Measurements from ENCODE around the gene MICAL2.

DNA sequence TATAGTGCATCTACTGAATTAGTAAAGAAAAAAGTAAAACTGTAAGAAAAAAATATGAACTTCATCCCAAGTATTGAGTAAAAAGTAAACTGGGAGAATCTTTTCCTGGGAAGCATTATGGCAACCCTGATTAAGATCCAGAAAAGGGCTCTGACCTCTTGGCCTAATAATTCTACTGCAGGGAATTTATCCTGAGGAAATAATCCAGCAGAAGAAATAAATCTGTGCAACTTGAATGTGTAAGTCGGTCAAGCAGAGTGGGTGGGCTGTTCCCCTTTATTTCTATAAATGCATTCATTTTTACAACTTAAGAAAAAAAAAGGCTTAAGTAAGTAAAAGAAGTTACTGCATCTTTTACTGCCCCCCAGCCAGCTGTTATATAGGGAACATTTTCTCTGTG lies 155.7 kb downstream of the MICAL2 start:
- TF ChIP-seq YY1 (IDR thresholded peaks at IDR 0.05; ENCODE audit: low read depth, low read length) (no peak), EZH2 (IDR thresholded peaks at IDR 0.05; ENCODE audit: low read depth, low read length, severe bottlenecking) (no peak), JUND (IDR thresholded peaks at IDR 0.05; ENCODE audit: low read length) (no peak), POLR2A (IDR thresholded peaks at IDR 0.05; ENCODE audit: control extremely low read depth in 1 of 2, low read depth in 2 of 2, low read length in 2 of 2) (no peak), SP1 (IDR thresholded peaks at IDR 0.05; ENCODE audit: low read depth, low read length) (no peak), CTCF (IDR thresholded peaks at IDR 0.05; ENCODE audit: control extremely low read depth in 1 of 3, insufficient read depth in 1 of 3, low read depth in 1 of 3, low read length in 3 of 3) (no peak)

Measured in H1 (cell line).